HL-60 (cell line): ENCODE results near the gene FAT1.

ENCODE experiments used
- CTCF ChIP-seq: IDR thresholded peaks from one replicate; pipeline ENCODE4 v1.5.1; 2011; ENCODE audit warnings: low read length, control low read depth, inconsistent platforms; ENCODE audit not compliant: insufficient read depth
- POLR2AphosphoS5 ChIP-seq: IDR thresholded peaks from 2 replicates; pipeline ENCODE4 v1.6.1; 2012; ENCODE audit warnings: low read depth
- REST ChIP-seq: IDR thresholded peaks from 2 replicates; pipeline ENCODE4 v1.6.1; 2012; ENCODE audit warnings: low read depth; ENCODE audit not compliant: insufficient replicate concordance
- SPI1 ChIP-seq: IDR thresholded peaks from 2 replicates; pipeline ENCODE4 v1.6.1; 2012; ENCODE audit warnings: low read depth, mild to moderate bottlenecking, borderline replicate concordance

GRCh38 chr4:186628058-186628711 is 95.5 kb downstream of the FAT1 start:
- TF ChIP-seq CTCF (no peak), SPI1 (peak; percentile 44; the same call in 1 of the 2 replicates), POLR2AphosphoS5 (0 out of 2 replicates have a peak, but pooled peaks have one; percentile 47), REST (no peak)
